Adrenal gland (tissue), 12 donors: Measurements from ENCODE around the gene ACTN2. TPM values are rescaled to one million over a fixed set of nuclear protein-coding genes. Genes with fewer than 3 reads are reported as not detected.

Experiments used
- DNase-seq, 7 donors: peaks; one replicate each; pipeline ENCODE4 v3.0.0-alpha.2; 2019 to 2020
- H3K27ac ChIP-seq, 5 donors: fragments of 200-600 bp; sonication (generic) in 4 of 5; 1 replicate in 3 of 5; 2 replicates in 2 of 5; pipeline versions ENCODE4 v1.5.1 to v1.8.0; 2016 to 2020; ENCODE audit warnings: mild to moderate bottlenecking in 1 of 5
- H3K27me3 ChIP-seq: fragments of 200-600 bp; 2 replicates; pipeline ENCODE4 v1.8.0; 2021
- H3K36me3 ChIP-seq, 2 donors: fragments of 200-600 bp; replicated peaks in 1 of 2; 1 replicate in 1 of 2; 2 replicates in 1 of 2; pipeline versions ENCODE4 v1.5.1 to v1.8.0; 2018 to 2022
- H3K4me1 ChIP-seq, 2 donors: fragments of 200-600 bp; replicated peaks in 1 of 2; 1 replicate in 1 of 2; 2 replicates in 1 of 2; pipeline versions ENCODE4 v1.5.1 to v1.8.0; 2018 to 2021
- H3K4me3 ChIP-seq, 4 donors: fragments of 200-600 bp; sonication (generic) in 3 of 4; one replicate each; pipeline ENCODE4 v1.5.1; 2016 to 2018
- H3K9me3 ChIP-seq, 3 donors: fragments of 200-600 bp; sonication (generic) in 1 of 3; replicated peaks in 1 of 3; 1 replicate in 2 of 3; 2 replicates in 1 of 3; pipeline versions ENCODE4 v1.5.1 to v1.8.0; 2016 to 2021
- CTCF ChIP-seq, 6 experiments: fragments of 450-650 bp in 4 of 6; fragments of 200-600 bp in 2 of 6; sonication (generic) in 1 of 6; IDR thresholded peaks; 1 replicate in 5 of 6; 2 replicates in 1 of 6; pipeline versions ENCODE4 v1.5.1 to v1.8.0; 2016 to 2021; ENCODE audit warnings: antibody characterized with exemption in 6 of 6, mild to moderate bottlenecking in 2 of 6, moderate library complexity in 1 of 6
- POLR2A ChIP-seq, 2 donors: fragments of 450-650 bp; IDR thresholded peaks; one replicate each; pipeline ENCODE4 v1.6.1; 2017; ENCODE audit warnings: antibody characterized with exemption in 2 of 2, mild to moderate bottlenecking in 2 of 2, moderate library complexity in 1 of 2
- WGBS, 4 donors: extraction: QIAGEN DNeasy Blood & Tissue Kit in 2 of 4; methylation state at CpG; one replicate each; pipeline versions ENCODE4 v1.1.5 to v1.1.7; 2013 to 2017; 5-methylcytosine and 5-hydroxymethylcytosine counted together
- intact Hi-C, 2 donors: fragments of 100-400 bp; cut with DNase I; formaldehyde crosslinking; loops; one replicate each; pipeline versions ENCODE4 v1.14.1 to v1.15.0; 2022 to 2023
- polyA plus RNA-seq, 3 donors: library from polyadenylated mRNA; stranded (reverse); fragments of 200-250 nt in 2 of 3; fragments of 350-450 nt in 1 of 3; fragmentation: Illumina TruSeq in 1 of 3; extraction: RNeasy Lipid Tissue Mini Kit (QIAGEN cat#74804) in 1 of 3; gene quantifications; one replicate each; pipeline ENCODE4 v1.2.3, GENCODE V29; 2013 to 2014
- total RNA-seq, 9 donors: library from RNA; depleted of rRNA in 4 of 9; stranded (reverse); fragments of >200 nt in 4 of 9; fragments of 120-200 nt in 1 of 9; fragmentation: NEBNext Ultra II Directional in 1 of 9; extraction: Animal tissue kit (Norgen Biotek cat#: 25700) in 1 of 9; gene quantifications; one replicate each; pipeline versions ENCODE4 v1.1.0 to v1.2.4, GENCODE V29; 2013 to 2023
- donor health status: healthy with polysubstance abuse.
- donor health status: Bipolar disorder and iron deficiency.
- donor health status: DM: yes; HTN: yes; CAD: no.
- donor health status: DM: no; HTN: no; CAD: no.
- donor health status: DM: no; HTN: no; CAD: no.
- donor health status: DM: yes; HTN: yes; CAD: no.

Gene ACTN2
- total and polyA plus RNA-seq, 12 donors: under 0.01 to 1.0 (median 0.34) TPM; not detected in 2

GRCh38 chr1:236692128-236692527 lies 5.8 kb downstream of the ACTN2 start:
- no peak for DNase-seq
- no peaks in the 10 kb centered on the region for H3K9me3 ChIP-seq
- H3K27me3 ChIP-seq: peaks cover 11% of the 10 kb centered on the region
- H3K4me1 ChIP-seq: peaks cover under 1% of the 10 kb centered on the region in 2 donors
- WGBS, 4 donors: 58 to 76% (median 71%) methylated on average over 3 of the region's 3 CpGs
- no peak overlapping the region for H3K4me3 ChIP-seq
- no peak overlapping the region for H3K27ac ChIP-seq
- TF ChIP-seq POLR2A (IDR thresholded peaks at IDR 0.05) (no peak), CTCF (IDR thresholded peaks at IDR 0.05) (no peak)
- H3K36me3 ChIP-seq: no peaks in the 10 kb centered on the region
- intact Hi-C loops: no loop called here

GRCh38 chr1:236692742-236693141 lies 6.4 kb downstream of the ACTN2 start:
- no peak for DNase-seq
- 76 to 80% (median 78%) methylated on average over 10 of the region's 10 CpGs for WGBS, 4 donors
- peaks cover 11% of the 10 kb centered on the region for H3K27me3 ChIP-seq
- H3K27ac ChIP-seq: no peak overlapping the region
- H3K9me3 ChIP-seq: no peaks in the 10 kb centered on the region
- intact Hi-C loops: no loop called here
- H3K4me3 ChIP-seq: no peak overlapping the region
- no peaks in the 10 kb centered on the region for H3K4me1 ChIP-seq
- no peaks in the 10 kb centered on the region for H3K36me3 ChIP-seq
- TF ChIP-seq POLR2A (IDR thresholded peaks at IDR 0.05) (no peak), CTCF (IDR thresholded peaks at IDR 0.05) (no peak)

GRCh38 chr1:236699366-236699765 lies 13.1 kb downstream of the ACTN2 start:
- H3K4me1 ChIP-seq: no peaks in the 10 kb centered on the region
- intact Hi-C loops: no loop called here
- no peaks in the 10 kb centered on the region for H3K9me3 ChIP-seq
- DNase-seq: no peak
- peaks cover 14% of the 10 kb centered on the region for H3K27me3 ChIP-seq
- no peak for TF ChIP-seq POLR2A (IDR thresholded peaks at IDR 0.05)
- no peak overlapping the region for H3K27ac ChIP-seq
- H3K4me3 ChIP-seq: no peak overlapping the region
- no peaks in the 10 kb centered on the region for H3K36me3 ChIP-seq
- 77 to 84% (median 80%) methylated on average over 6 of the region's 6 CpGs for WGBS, 4 donors

GRCh38 chr1:236700903-236701302 lies 14.6 kb downstream of the ACTN2 start:
- 55 to 74% (median 59%) methylated on average over 2 of the region's 2 CpGs for WGBS, 4 donors
- no peaks in the 10 kb centered on the region for H3K4me1 ChIP-seq
- DNase-seq: no peak
- H3K36me3 ChIP-seq: no peaks in the 10 kb centered on the region
- peaks cover 10% of the 10 kb centered on the region for H3K27me3 ChIP-seq
- H3K9me3 ChIP-seq: no peaks in the 10 kb centered on the region
- H3K4me3 ChIP-seq: no peak overlapping the region
- H3K27ac ChIP-seq: no peak overlapping the region
- no peak for TF ChIP-seq POLR2A (IDR thresholded peaks at IDR 0.05)
- TF ChIP-seq CTCF (IDR thresholded peaks at IDR 0.05): no peak
- intact Hi-C loops: no loop called here

GRCh38 chr1:236701782-236702181 lies 15.5 kb downstream of the ACTN2 start:
- DNase-seq: no peak
- H3K36me3 ChIP-seq: no peaks in the 10 kb centered on the region
- no peak overlapping the region for H3K27ac ChIP-seq
- H3K27me3 ChIP-seq: peaks cover 10% of the 10 kb centered on the region
- 82 to 90% (median 86%) methylated on average over 3 of the region's 3 CpGs for WGBS, 4 donors
- no peaks in the 10 kb centered on the region for H3K4me1 ChIP-seq
- no peaks in the 10 kb centered on the region for H3K9me3 ChIP-seq
- H3K4me3 ChIP-seq: no peak overlapping the region
- intact Hi-C loops: no loop called here
- TF ChIP-seq POLR2A (IDR thresholded peaks at IDR 0.05): no peak
- TF ChIP-seq CTCF (IDR thresholded peaks at IDR 0.05): no peak
